BE2C (cell line): Measurements from ENCODE around the gene TESK2.

Experiments
- DNase-seq: peaks from one replicate; pipeline ENCODE4 v3.0.0-alpha.2; 2020
- H3K27me3 ChIP-seq: fragments of 250-450 bp; sonication (Bioruptor Pico); 2 replicates; pipeline ENCODE4 v1.5.1; 2020; ENCODE audit warnings: mild to moderate bottlenecking
- H3K36me3 ChIP-seq: fragments of 250-450 bp; sonication (Bioruptor Pico); 2 replicates; pipeline ENCODE4 v1.5.1; 2020; ENCODE audit warnings: mild to moderate bottlenecking
- H3K4me1 ChIP-seq: fragments of 250-450 bp; sonication (Bioruptor Pico); 2 replicates; pipeline ENCODE4 v1.5.1; 2020
- H3K4me3 ChIP-seq: 2 replicates; pipeline ENCODE4 v1.5.1; 2011; ENCODE audit warnings: low read depth, low read length
- H3K9me3 ChIP-seq: fragments of 250-450 bp; sonication (Bioruptor Pico); 2 replicates; pipeline ENCODE4 v1.5.1; 2020
- TF ChIP-seq, protein P1 (sequence below): IDR thresholded peaks from 2 replicates; pipeline ENCODE4 v1.5.1; 2012; ENCODE audit warnings: mild to moderate bottlenecking, low read depth, low read length

The TESK2 gene

DNA sequence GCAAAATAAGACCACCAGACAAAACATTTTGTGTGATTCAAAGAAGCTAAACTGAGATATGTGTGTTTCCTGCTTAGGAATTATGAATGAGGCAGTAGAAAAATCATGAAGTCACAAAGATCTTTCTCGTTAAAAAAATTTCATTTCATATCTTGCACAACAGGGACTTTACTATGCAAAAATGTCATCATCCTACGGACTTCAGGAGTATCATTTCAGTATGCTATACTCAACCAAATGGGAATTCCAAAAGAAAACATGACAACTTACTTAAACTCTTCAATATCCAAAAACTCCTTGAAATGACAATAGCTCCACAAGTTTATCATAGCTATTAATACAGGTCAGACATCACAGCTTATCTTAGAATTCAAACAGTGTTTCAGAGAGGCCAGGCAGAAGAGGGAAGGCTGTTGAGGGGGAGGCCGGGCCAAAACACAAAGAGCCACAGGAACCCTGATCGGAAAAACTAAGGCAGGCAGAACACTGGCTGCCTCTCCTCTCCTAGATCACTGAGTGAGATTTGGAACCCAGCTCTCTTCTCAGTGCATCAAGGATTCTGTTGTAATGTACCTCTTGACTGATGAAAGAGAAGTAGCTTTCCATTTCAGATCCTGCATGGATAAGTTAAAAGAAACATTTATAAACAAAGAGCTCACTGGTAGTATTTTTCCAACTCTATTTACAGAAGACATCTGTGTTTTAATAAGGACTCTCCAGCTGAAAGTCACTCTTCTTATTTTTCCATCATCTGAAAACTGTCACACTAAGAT lies 66.9 kb downstream of the TESK2 start:
- no peak overlapping the region for H3K4me3 ChIP-seq
- TF ChIP-seq, protein P1, sequence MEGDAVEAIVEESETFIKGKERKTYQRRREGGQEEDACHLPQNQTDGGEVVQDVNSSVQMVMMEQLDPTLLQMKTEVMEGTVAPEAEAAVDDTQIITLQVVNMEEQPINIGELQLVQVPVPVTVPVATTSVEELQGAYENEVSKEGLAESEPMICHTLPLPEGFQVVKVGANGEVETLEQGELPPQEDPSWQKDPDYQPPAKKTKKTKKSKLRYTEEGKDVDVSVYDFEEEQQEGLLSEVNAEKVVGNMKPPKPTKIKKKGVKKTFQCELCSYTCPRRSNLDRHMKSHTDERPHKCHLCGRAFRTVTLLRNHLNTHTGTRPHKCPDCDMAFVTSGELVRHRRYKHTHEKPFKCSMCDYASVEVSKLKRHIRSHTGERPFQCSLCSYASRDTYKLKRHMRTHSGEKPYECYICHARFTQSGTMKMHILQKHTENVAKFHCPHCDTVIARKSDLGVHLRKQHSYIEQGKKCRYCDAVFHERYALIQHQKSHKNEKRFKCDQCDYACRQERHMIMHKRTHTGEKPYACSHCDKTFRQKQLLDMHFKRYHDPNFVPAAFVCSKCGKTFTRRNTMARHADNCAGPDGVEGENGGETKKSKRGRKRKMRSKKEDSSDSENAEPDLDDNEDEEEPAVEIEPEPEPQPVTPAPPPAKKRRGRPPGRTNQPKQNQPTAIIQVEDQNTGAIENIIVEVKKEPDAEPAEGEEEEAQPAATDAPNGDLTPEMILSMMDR, result no peak
- no peaks in the 10 kb centered on the region for H3K4me1 ChIP-seq
- H3K36me3 ChIP-seq, result no peaks in the 10 kb centered on the region
- DNase-seq, result no peak
- H3K27me3 ChIP-seq, result no peaks in the 10 kb centered on the region
- H3K9me3 ChIP-seq, result no peaks in the 10 kb centered on the region

DNA sequence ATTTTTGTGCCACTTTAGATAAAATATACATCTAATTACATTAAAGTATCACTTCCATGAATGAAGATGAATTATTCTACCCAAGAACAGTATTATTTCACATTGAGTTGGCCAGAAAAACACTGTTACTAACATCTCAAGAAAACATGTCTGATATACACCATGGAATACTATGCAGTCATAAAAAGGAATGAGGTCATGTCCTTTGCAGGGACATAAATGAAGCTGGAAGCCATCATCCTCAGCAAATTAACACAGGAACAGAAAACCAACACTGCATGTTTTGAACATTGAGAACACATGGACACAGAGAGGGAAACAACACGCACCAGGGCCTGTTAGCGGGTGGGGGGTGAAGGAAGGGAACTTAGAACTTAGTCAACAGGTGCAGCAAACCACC lies 69.0 kb downstream of the TESK2 start:
- Histone ChIP-seq H3K4me3 (no peak overlapping the region), H3K27me3 (no peaks in the 10 kb centered on the region), H3K4me1 (no peaks in the 10 kb centered on the region), H3K36me3 (no peaks in the 10 kb centered on the region), H3K9me3 (no peaks in the 10 kb centered on the region)
- TF ChIP-seq, protein P1, result no peak
- DNase-seq, result no peak

DNA sequence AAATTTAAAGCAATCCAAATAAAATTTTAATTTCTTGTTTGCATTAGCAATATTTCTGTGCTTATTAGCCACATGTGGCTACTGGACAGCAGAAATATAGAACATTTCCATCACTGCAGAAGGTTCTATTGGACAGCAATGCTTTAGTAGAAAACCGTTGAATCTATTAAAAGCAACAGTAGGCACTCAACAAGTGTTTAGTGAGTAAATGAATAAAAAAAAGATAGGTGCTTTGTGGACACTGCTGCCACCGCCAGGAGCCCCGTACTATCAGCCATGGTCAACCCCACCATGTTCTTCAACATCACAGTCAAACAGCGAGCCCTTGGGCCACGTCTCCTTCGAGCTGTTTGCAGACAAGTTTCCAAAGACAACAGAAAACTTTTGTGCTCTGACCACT lies 76.2 kb downstream of the TESK2 start:
- no peaks in the 10 kb centered on the region for H3K27me3 ChIP-seq
- H3K36me3 ChIP-seq, result no peaks in the 10 kb centered on the region
- no peaks in the 10 kb centered on the region for H3K4me1 ChIP-seq
- TF ChIP-seq, protein P1, result no peak
- no peak for DNase-seq
- no peak overlapping the region for H3K4me3 ChIP-seq
- H3K9me3 ChIP-seq, result no peaks in the 10 kb centered on the region

DNA sequence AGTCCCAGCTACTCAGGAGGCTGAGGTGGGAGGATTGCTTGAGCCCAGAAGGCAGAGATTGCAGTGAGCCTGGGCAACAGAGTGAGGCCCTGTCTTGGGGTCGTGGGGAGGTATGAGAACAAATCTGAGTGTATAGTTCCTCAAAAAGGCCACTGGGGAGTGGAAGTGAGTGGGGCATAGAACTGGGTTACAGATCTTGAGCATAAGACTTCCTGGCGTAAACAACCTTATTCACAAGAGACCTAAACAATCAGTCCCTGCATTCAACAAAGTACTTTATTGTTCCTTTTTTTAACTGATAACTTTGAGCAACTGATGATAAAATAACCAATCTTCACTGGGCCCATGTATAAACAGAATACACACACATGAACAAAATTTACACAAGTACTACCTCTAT lies 78.1 kb downstream of the TESK2 start:
- DNase-seq, result no peak
- Histone ChIP-seq H3K4me3 (no peak overlapping the region), H3K4me1 (no peaks in the 10 kb centered on the region), H3K27me3 (no peaks in the 10 kb centered on the region), H3K9me3 (no peaks in the 10 kb centered on the region), H3K36me3 (no peaks in the 10 kb centered on the region)
- TF ChIP-seq, protein P1, result no peak

DNA sequence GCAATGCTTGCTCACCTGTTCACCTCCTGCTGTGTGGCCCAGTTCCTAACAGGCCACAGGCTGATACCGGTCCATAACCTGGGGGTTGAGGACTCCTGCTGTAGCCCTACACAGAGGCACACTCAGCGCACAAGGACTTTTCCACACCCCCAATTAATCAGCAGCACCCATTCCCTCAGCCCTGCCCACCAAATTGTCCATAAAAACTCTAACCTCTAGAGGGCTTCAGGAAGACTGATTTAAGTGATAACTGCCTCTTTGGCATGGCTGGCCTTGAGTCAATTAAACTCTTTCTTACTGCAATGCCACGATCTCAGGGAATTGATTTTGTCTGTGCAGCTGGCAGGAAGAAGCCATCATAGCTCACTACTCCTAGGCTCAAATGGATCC lies 79.5 kb downstream of the TESK2 start:
- Histone ChIP-seq H3K4me1 (no peaks in the 10 kb centered on the region), H3K4me3 (no peak overlapping the region), H3K27me3 (no peaks in the 10 kb centered on the region), H3K36me3 (no peaks in the 10 kb centered on the region), H3K9me3 (no peaks in the 10 kb centered on the region)
- no peak for DNase-seq
- TF ChIP-seq, protein P1, result no peak

DNA sequence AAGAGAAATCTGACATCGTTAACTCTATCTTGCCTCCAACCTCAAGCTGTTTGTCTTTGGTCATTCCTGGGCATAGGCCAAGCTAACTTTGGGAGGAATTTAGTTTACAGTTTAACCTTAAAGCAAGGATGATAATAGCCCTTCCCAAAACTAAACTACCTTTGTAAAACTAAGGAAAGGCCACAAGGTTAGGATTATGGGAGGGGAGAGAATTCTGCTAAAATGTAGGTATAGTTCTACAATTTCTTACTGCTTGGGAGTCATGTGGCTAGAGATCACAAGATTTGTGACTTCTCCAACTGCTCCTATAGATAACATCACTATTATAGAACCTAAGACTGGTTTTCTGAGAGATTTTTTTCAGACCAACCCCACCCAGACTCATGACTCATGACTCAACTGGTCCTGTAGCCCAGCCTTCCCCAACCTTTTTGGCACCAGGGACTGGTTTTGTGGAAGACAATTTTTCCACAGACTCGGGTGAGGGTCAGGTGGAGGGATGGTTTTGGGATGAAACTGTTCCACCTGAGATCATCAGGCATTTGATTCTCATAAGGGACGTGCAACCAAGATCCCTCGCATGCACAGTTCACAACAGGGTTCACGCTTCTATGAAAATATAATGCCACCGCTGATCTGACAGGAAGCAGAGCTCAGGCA lies 80.0 kb downstream of the TESK2 start:
- DNase-seq, result no peak

More for the DNA sequence above, 80.0 kb downstream of the TESK2 start:
- Histone ChIP-seq H3K27me3 (no peaks in the 10 kb centered on the region), H3K4me1 (no peaks in the 10 kb centered on the region), H3K9me3 (no peaks in the 10 kb centered on the region), H3K4me3 (no peak overlapping the region), H3K36me3 (no peaks in the 10 kb centered on the region)
- TF ChIP-seq, protein P1, result no peak
